GM19238 (cell line): ENCODE measurements around the gene SSR1.
"Not testable (repeated sequence)": the region's sequence is repeated elsewhere in the genome, so short reads cannot be mapped to it uniquely, and the experiment has no call there.

Source experiments
- DNase-seq: peaks from one replicate; pipeline ENCODE4 v3.0.0; 2011; ENCODE audit warnings: low spot score; ENCODE audit not compliant: insufficient read length

The SSR1 gene

DNA sequence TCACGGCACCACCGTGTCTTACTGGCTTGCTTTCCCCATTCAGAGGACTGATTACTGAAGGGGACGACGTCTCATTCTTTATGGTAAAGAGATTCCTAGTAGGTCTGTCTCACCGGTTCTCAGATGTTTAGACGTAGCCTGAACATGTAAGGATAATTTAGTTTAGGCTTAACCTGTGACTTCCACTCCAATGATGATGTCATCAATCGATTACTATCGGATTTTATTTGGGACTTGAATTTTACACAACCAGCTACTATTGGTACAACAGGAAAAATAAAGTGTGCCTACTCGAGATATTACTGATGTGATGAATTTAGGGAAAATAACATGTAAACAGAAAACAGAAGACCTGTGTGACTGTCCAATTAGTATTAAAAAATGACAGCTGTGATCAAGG is 4.5 kb upstream of the SSR1 start:
- no peak for DNase-seq

DNA sequence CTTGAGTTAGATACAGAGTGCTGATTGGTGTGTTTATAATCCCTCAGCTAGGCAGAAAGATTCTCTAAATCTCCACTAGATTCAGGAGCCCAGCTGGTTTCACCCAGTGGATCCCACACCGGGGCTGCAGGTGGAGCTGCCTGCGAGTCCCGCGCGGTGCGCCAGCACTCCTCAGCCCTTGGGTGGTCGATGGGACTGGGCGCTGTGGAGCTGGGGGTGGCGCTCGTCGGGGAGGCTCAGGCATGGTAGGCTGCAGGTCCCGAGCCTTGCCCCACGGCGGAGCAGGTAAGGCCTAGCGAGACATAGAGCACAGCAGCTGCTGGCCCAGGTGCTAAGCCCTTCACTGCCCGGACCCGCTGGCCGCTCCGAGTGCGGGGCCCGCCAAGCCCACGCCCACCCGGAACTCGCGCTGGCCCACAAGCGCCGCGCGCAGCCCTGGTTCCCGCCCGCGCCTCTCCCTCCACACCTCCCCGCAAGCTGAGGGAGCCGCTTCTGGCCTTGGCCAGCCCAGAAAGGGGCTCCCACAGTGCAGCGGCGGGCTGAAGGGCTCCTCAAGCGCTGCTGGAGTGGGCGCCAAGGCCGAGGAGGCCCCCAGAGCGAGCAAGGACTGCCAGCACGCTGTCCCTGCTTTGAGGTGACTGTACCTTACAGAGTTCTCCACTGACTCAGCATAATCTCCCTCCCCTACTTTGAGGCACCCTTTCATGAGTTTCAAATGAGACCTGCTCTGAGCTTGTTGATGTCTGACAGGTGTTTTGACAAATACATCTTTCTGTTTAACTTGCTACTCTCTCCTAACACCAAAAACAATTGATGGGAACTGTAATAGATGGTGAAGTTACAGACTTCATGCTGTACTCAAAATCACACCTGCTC is 3.9 kb upstream of the SSR1 start:
- no peak for DNase-seq

DNA sequence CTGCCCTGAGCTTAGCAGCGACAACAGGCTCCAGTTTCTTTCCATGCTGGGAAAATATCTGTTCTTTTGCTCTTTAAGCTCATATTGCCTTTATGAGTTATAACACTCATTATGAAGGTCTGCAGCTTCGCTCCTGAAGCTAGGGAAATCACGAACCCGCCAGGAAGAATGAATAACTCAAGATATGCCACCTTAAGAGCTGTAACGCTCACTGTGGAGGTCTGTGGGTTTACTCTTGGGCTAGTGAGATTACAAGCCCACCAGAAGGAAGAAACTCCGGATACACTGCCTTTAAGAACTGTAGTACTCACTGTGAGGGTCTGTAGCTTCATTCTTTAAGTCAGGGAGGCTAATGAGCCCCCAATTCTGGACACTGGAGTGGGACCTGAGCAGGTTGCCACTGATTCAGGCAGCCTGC is 3.0 kb upstream of the SSR1 start:
- DNase-seq, result no peak

- DNase-seq, result not testable (repeated sequence)
Measured at GRCh38 chr6:7315087-7315947, 2.3 kb upstream of the SSR1 start.

DNA sequence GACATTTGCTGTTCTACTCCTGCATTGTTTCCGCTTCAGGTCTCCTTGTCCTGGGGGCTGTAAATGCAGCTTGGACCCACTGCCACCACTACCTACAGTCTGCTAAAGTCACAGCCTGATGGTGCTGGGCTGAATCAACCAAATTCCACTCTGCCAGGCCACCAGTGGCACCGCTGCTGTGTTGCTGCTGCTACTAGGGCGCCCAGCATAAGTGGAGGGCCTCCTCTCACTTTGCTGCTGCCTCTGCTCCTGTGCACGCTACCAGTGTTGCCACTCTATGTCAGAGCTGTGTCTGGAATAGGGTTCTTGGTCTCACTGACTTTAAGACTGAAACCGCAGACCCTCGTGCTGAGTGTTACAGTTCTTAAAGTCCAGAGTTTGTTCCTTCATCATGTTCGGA is 1.4 kb upstream of the SSR1 start:
- no peak for DNase-seq

- DNase-seq, result no peak
Measured at GRCh38 chr6:7313505-7314165, 636 bp upstream of the SSR1 start.

DNA sequence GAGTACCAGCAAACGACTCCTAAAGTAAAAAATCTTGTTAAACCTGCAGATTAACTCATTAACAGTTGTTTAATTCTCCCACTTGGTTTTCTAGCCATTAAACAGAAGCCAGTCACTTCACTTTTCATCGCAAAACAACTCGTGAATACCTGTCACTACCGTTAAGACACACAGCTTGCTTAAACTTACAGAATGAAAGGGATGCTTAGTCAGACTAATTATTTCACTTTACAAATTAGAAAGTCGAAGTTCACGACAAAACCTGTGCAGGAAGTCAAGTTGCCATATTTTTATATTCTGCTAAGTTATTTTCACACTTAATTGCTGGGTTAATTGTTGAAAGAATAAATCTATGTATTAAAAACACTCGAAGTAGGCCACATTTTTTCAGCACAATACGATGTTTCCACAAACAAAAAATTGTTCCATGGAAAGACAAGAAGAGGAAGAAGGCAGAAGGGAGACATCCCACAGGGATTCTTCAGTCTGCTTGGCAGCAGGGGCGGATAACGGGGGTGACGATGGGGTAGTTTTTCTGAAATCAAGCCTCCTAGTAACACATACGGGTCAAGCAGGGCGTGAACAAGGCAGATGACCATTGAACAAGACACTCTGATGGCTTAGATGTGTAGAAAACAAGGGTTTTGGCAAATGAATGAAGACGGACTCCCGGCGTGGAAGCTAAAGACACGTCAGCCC is 933 bp downstream of the SSR1 start:
- DNase-seq, result no peak

GRCh38 chr6:7311176-7311575 is 1.8 kb downstream of the SSR1 start:
- DNase-seq, result no peak

GRCh38 chr6:7309050-7309449 is 3.9 kb downstream of the SSR1 start:
- no peak for DNase-seq

- no peak for DNase-seq
Measured at GRCh38 chr6:7307533-7307932, 5.5 kb downstream of the SSR1 start.

GRCh38 chr6:7304821-7305220 is 8.2 kb downstream of the SSR1 start:
- no peak for DNase-seq

- DNase-seq, result no peak
Measured at GRCh38 chr6:7301702-7302101, 11.3 kb downstream of the SSR1 start.

GRCh38 chr6:7300926-7301325 is 12.1 kb downstream of the SSR1 start:
- DNase-seq, result no peak

- no peak for DNase-seq
Measured at GRCh38 chr6:7298113-7298512, 14.9 kb downstream of the SSR1 start.

DNA sequence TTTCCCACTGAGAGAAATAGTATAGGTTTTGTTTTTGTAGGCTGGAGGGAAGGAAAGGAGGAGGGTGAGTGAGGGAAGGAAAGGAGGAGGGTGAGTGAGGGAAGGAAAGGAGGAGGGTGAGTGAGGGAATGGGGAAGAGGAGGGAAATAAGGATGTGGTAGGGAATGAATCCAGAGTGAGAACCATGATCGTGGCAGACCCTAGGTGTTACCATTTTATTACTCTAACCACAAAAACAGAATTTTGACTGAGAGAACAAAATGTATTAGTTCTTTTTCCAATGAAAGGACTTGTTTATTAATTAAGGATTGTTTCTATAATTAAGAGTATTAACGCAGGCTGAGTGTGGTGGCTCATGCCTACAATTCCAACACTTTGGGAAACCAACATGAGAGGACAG is 16.4 kb downstream of the SSR1 start:
- DNase-seq, result no peak

DNA sequence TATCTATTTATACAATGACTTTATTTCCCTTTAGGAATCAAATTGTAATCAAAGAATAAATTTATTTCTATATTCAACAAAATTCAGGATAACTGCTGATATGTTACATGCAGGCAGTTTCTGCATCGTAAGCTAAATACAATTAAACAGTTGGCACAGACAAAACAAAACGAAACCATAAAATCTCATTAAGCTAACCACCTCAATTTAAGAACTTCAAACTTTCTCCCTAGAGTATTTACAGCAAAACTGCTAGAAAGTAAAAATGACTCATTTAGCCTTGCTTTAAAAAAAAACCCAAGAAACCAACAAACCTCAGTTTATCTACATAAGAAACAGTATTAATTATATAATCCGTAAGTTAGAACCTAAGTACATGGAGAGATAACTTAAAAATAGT is 17.1 kb downstream of the SSR1 start:
- DNase-seq, result no peak

DNA sequence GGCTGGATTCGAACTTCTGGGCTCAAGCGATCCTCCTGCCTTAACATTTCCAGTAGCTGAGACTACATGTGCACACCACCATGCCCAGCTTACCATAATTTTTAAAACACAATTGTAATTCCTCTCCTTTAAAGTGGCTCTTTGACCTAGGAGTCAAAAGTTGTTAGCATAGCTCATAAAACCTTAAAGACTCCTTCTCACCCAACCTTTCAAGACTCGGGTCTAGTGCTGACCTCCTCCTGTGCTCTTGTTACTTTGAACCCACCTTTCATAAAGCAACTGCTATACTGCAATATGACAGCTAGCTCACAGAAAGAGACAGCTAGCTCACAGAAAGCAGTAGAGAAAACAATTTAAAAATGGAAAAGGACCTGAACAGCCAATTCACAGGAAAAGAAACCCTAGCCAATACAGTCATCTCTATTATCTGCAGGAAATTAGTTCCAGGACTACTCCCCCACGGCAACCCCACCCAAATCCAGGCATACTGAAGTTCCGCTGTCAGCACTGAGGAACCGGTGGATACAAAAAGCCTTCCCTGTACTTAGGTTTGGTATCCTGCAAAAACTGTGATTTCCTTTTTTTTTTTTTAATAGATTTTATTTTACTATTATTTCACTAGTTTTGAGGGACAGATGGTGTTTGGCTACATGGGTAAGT is 20.3 kb downstream of the SSR1 start:
- DNase-seq, result no peak

GRCh38 chr6:7290079-7290478 is 22.9 kb downstream of the SSR1 start:
- no peak for DNase-seq

GRCh38 chr6:7285416-7285815 is 27.6 kb downstream of the SSR1 start:
- no peak for DNase-seq

- no peak for DNase-seq
Measured at GRCh38 chr6:7283676-7284075, 29.3 kb downstream of the SSR1 start.
